ENCODE results near the gene RO60.

GRCh38 chr1:193042766-193043691 is 16.4 kb upstream of the RO60 start:
- TF ChIP-seq POLR2AphosphoS5 (IDR thresholded peaks at IDR 0.05; ENCODE audit: low read depth, low read length) (no peak), POLR2A (IDR thresholded peaks at IDR 0.05; ENCODE audit: low read depth, low read length) (no peak)

All from GM12891 (cell line).